ENCODE measurements around the gene RAP2B.
"Not testable (repeated sequence)": the region's sequence is repeated elsewhere in the genome, so short reads cannot be mapped to it uniquely, and the experiment has no call there.

RAP2B gene

DNA sequence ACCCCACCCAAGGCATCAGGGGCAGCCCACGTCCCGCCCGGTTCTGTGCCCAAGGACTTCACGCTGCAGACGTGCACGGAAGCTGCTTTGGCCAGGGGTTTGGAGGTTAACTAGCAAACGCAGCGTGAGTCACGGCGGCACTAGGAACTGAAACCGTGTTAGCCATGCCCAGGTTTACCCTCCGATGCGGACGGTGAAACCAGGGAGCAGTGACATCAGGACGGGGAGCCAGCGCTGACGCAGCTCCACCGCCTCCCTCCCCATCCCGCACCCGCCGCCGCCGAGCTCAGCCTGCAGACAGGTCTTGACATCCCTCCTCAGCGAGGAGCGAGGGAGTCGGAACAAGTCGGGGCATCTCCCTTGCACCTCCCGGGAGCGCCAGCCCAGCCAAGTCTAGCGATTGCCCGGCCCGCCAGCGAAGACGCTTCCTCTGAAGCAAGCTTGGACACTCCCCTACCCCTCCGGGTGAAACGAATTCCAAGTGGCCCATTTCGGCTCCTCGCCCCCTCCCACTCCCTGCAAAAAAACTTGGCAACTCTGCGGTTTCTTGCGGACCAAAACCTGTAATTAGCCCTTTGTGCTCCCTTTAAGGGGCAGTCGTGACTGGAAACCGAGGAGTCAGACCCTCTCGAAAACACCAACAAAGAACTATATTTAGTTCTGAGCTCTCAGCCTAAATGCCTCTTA lies 1.4 kb upstream of the RAP2B start:
- peak; percentile 79 for DNase-seq

DNA sequence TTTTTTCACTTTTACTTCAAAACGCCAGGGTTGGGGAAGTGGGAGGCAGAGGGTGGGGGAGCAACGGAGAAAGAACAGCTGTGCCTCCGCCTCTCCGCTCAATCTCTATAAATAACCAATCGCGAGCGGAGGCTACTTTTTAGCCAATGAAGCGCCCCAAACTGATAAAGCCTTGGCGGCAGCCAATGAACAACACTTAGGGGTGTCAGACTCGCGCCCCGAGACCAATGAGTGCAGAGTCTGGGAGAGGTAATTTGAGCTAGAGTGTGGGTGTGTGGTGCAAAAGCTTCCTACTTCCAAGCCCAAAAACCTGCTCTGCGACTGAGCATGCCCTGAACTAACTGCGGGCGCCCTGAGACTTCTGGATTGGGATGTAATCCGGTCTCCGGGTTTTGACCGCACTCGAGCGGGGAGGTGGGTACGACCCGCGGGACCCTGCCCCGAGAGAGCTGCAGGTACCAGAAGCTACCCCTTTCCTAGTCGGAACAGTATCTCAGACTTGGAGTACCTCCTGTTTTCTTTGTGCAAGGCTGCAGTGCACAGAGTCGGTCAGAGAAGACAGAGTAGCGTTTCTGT lies 800 bp upstream of the RAP2B start:
- DNase-seq: peak; percentile 81

GRCh38 chr3:153162513-153163392 lies 727 bp downstream of the RAP2B start:
- peak; percentile 60 for DNase-seq

- DNase-seq: no peak
Measured at GRCh38 chr3:153163393-153163724, 1.3 kb downstream of the RAP2B start.

DNA sequence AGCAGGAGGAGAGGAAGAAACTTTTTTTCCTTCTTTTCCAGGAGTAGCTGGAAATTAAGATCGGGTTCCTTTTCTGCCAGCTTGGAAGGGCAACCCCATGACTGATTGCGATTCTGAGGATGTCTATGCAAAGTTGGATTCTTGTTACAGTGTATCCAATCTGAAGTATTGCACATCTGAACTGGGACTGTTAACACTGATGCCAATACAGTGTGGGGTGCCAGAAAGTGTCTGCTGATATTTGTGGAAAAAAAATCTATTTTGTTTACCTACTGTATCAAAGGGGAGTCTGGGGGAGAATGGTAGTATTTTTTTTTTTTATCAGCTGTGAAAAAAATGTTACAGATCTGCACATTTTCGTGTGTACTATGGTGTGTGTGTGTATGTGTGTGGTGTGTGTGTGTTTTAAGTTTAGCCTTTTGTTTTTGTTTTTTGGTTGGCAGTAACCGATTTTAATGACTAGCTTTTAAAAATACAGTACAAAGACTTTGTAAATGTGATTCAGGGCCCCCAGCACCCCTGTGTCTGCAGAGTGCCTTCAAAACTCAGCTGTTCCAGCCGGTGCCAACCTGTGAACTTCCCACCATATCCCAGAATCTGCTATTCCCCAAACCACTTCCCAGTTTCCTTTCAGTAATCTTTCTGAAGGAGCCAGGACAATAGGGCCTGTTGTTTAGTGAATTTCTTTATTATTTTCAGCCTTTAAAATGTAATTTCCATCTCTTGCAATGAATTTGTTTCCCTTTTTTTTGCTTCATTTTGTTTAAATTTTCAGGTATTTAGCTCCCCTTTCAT lies 1.9 kb downstream of the RAP2B start:
- no peak for DNase-seq

DNA sequence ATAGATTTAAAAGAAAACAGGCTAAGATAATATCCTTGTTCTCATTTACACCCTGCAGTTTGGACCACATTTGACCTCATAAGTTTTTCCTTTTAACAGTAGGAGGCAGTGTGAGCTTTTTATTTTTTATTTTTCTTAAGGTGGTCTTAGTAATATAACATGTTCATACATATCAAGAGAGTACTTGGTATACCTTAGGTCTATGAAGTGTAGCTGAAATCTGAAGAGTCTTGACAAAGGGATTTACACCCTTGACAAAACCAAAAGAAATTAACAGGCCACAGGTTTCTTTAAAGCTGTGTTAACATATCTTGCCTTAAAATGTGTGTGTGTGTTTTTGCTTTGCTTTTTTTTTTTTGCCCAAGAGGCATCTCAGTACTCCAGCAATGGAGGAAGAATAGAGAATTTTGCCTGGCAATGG lies 3.2 kb downstream of the RAP2B start:
- DNase-seq: no peak

GRCh38 chr3:153166206-153166605 lies 4.2 kb downstream of the RAP2B start:
- no peak for DNase-seq

DNA sequence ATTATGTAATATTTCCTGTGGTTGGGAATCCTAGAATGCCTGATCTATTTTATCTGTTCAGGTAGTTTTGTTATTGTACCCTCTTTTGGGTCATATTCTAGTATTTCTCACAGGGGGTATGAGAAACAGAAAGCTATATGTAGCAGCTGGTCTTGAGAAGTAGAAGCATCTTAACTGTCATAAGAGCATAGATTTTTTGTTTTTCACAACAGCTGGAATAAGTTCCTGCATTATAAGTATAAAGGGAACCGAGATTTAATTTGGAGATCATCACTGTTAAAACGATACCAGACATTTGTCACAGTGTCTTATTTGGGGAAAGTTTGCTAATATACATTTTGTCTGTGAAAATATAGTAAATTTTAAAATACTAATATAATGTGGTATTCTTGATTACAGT lies 4.8 kb downstream of the RAP2B start:
- no peak for DNase-seq

DNA sequence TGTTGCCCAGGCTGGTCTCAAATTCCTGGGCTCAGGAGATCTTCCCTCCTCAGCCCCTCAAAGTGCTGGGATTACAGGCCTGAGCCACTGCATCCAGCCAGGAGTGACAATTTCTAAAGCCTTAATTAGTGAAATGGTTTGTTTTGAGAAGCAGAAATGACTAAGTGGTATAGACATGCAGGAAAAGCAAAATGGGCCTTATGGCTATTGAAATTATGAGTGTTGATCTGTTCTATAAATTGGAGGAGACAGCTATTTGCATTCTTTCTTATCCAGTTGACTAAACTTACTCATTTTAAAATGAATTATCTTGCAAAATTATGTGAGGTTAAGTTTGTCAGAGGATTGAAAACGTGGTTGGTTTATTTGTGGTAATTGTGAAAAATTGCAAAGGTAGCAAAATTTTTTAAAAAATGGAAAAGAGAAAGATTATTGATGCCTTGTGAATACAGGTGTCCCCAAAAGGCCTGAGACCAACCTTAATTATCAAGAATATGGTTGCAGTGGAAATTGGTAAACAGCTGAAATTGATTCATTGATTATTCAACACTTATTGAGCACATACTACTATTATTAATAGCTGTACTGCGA lies 7.9 kb downstream of the RAP2B start:
- no peak for DNase-seq

DNA sequence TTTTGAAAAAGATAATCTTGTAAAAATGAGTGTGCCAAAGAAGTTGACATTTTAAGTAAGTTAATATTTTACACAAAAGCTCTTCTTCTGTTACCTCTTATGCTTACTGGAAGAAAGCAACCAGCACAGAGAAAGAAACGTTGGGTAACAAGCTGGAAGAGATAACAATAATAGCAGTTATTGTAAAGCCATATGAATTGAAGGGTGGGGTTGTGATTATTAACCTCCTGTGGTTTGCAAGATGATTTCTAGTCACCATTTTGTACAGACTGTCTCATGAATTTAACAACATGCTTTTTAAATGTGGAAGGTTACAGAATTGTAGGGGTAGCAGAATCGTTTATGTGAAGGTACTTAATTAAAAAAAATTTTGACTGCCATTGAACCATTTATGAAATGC lies 9.2 kb downstream of the RAP2B start:
- no peak for DNase-seq

GRCh38 chr3:153171918-153172317 lies 9.9 kb downstream of the RAP2B start:
- DNase-seq: no peak

DNA sequence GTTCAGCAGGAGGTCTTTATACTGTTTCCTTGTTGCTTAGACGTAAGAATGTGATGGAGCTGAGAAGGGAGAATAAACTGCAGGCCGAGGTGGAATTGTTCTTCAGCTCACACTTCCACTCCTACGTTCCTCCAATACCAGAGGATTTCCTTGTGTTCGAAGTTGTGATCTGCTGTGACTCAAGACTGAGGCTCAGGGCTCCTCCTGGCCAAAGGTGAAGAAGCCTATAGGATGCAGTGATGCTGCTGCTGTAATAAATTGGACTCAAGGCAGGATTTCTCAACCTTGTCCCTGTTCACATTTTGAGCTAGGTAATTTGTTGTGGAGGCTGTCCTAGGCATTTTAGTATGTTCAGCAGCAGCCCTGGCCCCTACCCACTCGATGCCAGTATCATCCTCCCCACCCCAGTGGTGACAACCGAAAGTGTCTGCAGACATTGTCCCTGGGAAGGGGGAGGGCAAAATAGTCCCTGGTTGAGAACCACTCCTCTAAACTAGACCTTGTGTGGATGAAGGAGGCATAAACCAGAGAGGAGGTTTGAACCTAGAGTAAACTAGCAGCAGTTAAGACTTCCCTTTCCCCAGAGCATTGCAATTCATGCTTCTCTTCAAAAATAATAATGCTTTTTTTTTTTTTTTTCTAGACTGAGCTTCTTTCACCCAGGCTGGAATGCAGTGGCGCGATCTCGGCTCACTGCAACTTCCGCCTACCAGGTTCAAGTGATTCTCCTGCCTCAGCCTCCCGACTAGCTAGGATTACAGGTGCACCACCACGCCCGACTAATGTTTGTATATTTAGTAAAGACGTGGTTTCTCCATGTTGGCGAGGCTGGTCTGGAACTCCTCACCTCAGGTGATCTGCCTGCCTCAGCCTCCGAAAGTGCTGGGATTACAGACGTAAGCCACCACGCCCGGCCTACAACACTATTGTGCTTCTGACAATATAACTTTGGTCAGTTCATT lies 11.1 kb downstream of the RAP2B start:
- no peak for DNase-seq

- DNase-seq: no peak
Measured at GRCh38 chr3:153173758-153174516, 11.9 kb downstream of the RAP2B start.

GRCh38 chr3:153176197-153176596 lies 14.2 kb downstream of the RAP2B start:
- no peak for DNase-seq

DNA sequence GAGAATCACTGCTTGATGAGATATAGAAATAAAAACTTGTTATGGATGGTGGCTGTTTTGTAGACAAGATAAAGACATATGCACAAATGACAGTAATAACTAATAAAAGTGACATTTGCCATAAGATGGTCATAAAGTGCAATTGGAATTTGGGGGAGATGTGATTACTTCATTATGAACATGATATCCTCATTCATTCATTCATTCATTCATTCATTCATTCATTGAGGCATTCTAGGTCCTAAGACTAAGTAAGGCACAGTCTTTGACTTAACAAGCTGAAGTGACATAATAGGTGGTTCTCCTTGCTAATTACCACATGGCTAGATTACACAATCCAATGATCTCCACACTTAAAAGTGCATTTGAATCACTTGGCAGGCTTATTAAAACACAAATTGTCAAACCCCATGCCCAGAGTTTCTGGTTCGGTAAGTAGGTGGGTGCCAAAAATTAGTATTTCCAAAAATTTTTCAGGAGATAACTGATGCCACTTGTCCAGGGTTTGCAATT lies 18.9 kb downstream of the RAP2B start:
- DNase-seq: no peak

DNA sequence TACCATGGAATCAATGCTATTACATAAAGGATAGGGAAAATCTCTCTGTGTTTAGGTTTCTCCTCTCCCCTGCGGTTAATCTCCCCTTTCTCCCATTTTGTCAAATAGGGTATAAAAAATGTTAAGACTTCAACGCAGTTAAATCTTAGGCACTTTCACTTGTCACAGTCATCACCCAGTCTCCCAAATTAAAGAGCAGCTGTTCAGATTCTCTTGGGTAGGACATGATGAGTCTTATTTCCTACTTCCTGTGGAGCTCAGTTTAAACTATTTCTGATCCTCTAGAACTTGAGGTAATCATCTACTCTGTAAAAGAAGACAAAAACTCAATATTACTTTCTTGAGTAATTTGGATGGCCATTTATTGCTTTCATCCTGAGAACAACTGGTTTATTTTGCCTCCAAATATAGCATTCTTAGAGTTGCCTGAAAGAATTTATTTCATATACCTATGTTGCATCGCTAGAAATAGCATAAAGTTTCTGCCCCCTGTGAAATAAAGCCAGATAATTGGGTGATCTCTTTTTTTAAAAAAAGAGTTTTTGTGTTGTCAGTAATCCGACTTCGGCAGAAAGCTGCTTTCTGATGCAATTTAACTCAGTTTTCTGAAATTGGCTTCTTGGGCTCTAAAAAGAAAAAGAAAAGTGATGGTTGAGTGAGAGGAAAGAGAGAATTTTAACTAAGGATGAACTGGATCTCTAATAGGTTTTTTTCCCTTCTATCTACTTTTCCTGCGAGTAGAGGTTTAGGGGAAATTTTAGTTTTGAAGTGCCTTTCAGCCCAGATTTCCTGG lies 20.7 kb downstream of the RAP2B start:
- DNase-seq: no peak

GRCh38 chr3:153190923-153191322 lies 28.9 kb downstream of the RAP2B start:
- DNase-seq: no peak

DNA sequence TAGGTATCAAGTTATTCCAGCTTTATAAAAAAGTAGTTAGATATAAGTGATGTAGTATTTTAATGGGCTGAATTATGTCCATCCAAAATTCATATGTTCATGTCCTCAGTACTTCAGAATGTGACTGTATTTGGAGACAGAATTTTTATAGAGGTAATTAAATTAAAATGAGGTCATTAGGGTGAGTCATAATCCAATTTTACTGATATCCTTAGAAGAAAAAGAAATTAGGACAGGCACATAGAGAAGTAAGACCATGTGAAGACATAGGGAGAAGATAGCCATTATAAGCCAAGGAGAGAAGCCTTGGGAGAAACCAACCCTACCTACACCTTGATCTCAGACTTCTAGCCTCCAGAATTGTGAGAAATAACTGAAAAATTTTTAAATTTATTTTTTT lies 30.3 kb downstream of the RAP2B start:
- no peak for DNase-seq

DNA sequence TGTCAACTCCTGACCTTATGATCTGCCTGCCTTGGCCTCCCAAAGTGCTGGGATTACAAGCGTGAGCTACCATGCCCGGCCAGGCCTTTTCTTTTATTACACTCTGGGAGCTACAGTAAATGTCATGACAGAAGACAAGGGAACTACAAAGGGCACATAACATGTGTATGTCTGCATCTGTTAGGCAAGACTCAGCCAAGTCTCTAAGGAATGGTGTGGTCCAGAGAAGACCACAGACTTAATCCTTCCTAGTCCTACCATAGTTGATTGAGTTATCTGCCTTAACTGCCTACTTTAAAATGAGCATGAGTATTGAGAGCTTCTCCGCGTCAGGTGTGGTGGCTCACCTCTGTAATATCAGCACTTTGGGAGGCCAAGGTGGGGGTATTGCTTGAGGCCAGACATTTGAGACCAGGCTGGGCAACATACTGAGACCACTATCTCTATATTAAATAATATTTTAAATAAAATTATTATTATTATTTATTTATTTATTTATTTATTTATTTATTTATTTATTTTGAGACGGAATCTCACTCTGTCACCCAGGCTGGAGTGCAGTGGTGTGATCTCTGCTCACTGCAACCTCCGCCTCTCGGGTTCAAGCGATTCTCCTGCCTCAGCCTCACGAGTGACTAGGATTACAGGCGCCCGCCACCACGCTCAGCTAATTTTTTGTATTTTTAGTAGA lies 31.9 kb downstream of the RAP2B start:
- DNase-seq: not testable (repeated sequence)

All from activated T-cell treated with anti-CD3 and anti-CD28 coated beads, Interleukin-2, amount 50 U/mL, for 1 hour (primary cell).